HS-5 (cell line): ENCODE measurements around the gene GALNTL6.

Source experiments
- DNase-seq: peaks from one replicate; pipeline ENCODE4 v3.0.0-alpha.2; 2012; ENCODE audit warnings: low read depth

GALNTL6 gene

GRCh38 chr4:172815499-172816164 lies 1002.4 kb downstream of the GALNTL6 start:
- no peak for DNase-seq

GRCh38 chr4:172818901-172819300 lies 1005.7 kb downstream of the GALNTL6 start:
- DNase-seq, result no peak

GRCh38 chr4:172819353-172819752 lies 1006.1 kb downstream of the GALNTL6 start:
- no peak for DNase-seq

- DNase-seq, result no peak
Measured at GRCh38 chr4:172822331-172822730, 1009.1 kb downstream of the GALNTL6 start.

GRCh38 chr4:172826346-172826745 lies 1013.1 kb downstream of the GALNTL6 start:
- DNase-seq, result no peak

DNA sequence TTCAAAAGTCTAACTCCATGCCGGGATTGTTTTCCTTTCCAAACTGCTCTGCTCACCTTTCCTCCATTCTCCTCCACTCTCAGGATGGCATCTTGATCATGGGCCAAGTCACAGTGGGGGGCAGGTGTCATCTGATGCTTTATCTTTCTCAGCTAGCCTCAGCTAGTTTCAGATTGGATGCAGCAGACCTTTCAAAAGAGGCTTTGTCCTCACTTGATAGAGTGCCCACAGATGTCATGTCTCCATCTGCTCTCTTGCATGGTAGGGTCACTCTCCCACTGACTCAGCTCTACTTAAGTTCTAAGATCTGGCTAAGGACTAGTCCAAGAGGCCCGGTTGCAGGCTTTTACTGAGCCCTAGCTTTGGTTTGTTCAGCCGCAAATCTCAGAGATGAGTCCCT lies 1013.7 kb downstream of the GALNTL6 start:
- no peak for DNase-seq

DNA sequence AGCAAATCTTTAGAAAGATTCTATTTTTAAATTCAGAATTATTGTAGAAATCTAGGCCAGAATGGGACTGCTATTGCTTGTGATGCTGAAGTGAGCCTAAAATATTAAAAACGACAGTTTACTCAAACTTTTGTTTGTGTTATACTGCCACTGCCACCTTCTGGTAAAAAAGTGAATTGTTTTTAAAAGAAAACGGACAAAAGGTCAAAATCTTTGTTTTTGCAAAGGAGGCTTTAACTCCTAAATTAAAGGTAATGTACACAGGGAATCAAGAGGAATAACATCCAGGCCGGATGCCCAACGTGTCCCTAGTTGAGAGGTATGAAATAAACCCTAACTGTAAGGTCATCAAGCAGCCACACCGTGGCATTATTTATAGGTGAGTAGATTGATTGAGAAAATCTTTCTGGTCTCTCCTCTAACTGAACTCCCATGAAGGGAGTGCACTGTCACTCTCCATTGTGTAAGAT lies 1017.1 kb downstream of the GALNTL6 start:
- DNase-seq, result no peak

DNA sequence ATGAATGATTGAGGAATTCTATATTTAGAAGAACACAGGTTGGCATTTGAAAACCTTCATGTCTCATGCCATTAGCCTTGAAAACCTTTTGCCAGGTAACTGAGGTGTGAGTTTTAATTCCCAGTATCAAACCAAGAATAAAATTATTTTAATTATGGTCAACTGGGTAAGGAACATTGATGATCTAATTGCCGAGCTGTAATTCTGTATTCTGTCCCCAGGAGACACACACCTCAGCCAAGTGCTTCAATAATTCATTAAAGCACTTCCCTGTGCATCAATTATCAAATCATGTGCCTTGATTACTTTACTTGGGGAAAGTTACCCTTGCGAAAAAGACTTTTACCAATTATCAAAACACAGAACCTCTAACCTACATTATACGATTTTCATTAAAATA lies 1023.5 kb downstream of the GALNTL6 start:
- DNase-seq, result no peak

DNA sequence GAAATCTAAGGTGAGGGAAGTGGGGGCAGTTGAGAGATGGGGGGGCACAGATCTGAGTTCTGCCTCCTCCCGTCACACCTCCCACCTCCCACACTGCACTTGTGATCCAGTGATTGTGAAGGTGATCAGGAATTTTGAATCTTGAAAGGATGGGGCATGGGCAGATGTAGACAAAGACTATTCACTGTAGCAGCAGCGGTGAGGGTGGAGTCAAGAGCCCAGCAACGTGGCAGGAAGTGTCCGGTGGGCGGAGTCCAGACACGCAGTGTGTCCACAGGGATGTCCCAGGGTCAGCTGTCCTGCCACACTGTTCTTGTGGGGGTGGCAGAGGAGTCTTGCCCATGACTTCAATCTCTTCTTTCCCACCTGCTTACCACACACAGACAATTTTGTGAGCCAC lies 1024.9 kb downstream of the GALNTL6 start:
- no peak for DNase-seq

DNA sequence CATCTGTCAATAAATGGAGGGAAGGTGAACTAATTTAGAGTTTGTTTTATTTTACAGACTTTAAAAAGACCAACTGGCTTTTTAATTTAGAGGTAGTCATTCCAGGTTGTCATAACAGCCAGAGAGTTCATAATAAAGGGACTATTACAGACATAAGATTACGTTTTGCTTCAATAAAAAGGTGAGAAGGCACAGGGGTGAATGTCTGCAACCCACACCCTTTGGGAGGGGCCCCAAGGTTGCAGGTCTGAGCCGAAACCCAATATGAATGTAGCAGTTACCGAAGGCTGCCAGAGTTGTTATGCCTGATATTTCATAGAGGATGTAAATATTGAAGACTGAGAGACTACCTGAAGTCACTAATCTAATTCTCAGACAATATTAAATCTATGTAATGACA lies 1025.7 kb downstream of the GALNTL6 start:
- DNase-seq, result no peak

DNA sequence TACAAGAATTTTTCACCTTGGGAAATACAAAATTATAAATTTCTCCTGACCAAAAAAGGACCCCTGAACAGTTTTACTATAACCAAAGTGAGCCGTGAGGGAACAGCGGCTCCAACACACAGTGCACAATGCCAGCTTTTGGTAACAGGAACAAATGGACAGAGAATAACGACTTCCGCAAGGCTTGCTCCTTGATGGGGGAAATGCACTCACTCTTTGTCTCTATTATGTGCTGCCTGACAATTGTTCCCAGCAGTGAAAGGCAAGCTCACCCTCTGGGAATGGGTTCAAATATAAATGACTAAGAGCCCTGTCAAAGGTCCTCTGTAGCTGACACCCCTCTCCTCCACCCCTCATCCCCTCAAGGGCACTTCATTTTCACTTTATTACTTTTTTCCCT lies 1029.6 kb downstream of the GALNTL6 start:
- no peak for DNase-seq

DNA sequence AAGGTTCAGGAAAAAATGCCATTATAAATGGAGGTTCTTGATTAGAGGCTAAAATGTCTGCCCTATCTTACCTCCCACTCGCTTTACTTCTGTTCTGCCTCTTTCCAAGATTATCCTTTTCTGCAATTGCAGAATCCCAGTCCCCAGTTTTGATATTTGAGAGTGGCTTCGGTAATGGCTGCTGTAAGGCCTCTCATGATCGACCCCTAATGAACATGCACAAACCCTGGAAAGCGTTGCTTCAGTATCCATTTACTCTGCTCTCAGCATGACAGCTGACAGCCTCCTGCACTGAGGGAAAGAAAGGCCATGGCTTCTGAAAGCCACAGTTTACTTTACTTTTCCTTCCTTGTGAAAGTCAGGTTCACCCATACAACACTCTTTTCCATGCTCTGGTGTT lies 1030.0 kb downstream of the GALNTL6 start:
- DNase-seq, result no peak

DNA sequence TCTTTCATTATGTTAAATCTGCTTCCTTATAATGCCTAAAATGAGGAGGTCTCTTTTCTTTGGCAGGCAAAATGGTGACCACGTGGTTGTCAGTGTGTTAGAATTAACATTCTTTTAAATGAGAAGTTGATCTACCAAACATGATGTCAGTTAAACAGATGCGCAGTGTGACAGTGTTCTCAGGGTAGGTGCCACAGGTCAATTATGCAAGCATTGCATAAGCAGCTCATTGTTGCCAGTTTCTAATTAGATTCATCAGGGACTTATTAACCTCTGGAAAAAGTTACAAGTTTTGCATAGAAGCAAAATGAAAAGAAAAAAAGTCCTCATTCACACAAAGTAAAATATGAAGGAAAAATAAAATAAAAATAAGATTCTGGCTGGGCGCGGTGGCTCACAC lies 1031.4 kb downstream of the GALNTL6 start:
- no peak for DNase-seq

GRCh38 chr4:172845281-172845680 lies 1032.1 kb downstream of the GALNTL6 start:
- no peak for DNase-seq

DNA sequence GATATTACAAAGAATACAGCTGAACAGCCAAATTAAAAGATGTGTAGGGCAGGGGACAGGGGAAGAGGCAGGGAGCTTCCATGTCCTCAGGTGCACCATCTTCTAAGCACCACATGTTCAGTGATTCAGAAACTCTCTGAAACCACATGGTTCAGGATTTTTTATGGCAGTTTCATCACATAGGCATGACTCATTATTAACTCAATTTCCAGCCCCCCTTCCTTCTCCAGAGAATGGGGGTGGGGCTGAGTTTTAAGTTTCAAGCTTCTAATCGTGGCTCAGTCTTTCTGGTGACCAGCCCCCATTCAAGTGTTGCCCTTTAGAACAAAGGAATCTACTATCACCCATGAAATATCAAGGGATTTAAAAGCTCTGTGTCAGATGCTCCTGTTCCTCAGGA lies 1037.6 kb downstream of the GALNTL6 start:
- peak; percentile 76 for DNase-seq

DNA sequence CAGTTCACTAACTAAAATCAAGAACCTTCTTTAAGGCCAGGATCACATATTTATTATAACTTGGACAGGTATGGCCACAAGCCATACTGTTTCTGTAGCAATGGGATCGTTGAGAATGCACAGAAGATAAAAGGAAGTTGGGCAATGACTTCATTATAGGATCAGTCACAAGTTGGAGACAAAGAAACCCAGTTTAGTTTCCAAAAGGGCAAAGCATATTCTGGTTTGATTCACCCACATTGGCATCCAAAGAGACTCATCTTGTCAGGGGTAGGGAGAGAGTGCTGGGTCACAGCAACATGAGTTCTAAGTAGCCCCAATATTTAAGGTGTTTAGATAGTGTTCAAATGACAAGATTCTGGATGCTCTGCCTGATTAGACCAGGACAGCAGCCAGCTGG lies 1038.3 kb downstream of the GALNTL6 start:
- peak; percentile 16 for DNase-seq

DNA sequence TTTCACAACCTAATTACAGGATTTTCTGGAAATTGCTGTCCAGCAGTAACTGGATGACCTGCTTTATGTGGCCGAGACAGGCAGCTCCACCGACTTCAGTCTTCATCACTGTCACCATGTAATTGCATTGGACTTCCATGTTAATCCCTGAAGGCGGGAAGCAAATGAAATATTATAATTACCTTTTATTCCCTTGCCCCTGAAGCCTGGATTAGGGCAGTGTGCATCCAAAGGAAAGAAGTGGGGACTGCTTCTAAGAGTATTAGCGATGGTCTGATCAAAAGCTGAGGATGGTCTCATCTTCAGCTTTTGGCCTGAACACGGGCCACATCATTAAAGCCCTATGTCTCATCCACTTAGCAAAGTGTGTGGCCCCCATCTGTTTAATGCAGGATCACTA lies 1043.8 kb downstream of the GALNTL6 start:
- no peak for DNase-seq

DNA sequence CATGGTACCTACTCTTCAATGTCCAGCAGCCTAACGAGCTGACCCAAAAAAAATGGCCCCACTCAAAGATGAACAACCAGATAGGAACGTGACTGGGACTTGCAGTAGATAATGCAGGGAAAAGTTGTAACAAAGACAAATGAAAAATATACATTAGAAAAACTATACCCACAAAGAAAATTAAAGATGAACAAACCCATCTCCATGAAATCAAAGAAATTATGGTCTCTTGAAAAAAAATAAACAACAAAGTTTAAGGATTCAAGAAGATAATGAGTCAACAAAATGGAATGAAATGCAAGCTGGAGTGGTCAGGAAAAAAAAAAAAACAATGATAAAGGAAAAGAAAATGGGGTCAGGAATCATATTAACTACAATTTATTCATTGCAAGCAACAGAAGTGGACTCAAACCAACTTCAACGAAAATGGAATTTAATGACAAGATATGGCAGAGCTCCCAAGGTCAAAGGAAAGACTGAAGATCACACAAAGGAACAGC lies 1045.6 kb downstream of the GALNTL6 start:
- DNase-seq, result no peak

GRCh38 chr4:172865103-172865502 lies 1051.9 kb downstream of the GALNTL6 start:
- DNase-seq, result no peak

- no peak for DNase-seq
Measured at GRCh38 chr4:172865531-172866127, 1052.4 kb downstream of the GALNTL6 start.

GRCh38 chr4:172866421-172866820 lies 1053.2 kb downstream of the GALNTL6 start:
- no peak for DNase-seq

DNA sequence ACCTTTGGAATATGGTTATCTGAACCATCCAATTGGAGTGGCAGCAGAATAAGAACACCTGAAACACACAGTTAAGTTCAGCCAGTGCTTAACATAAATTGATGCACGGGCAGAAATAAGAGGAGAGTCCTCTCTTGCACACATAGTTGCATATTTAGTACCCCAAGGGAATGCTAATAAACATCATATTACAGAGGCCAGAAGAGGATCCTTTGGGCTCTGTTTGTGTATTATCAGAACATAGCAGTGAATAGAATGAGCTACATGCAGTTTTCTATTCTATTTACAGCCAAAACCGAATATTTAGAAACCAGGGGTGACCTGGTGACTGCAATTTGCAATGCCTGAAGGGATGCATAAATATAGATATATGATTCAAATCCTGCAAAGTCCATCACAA lies 1054.6 kb downstream of the GALNTL6 start:
- no peak for DNase-seq

GRCh38 chr4:172868271-172868670 lies 1055.1 kb downstream of the GALNTL6 start:
- no peak for DNase-seq
